Sigmoid colon (tissue), 4 donors: Measurements from ENCODE around the gene TSSK2.
"Not testable (repeated sequence)": the region's sequence is repeated elsewhere in the genome, so short reads cannot be mapped to it uniquely, and the experiment has no call there.

ENCODE experiments used
- EP300 ChIP-seq, 4 donors: sonication (generic); formaldehyde crosslinking; IDR thresholded peaks; one replicate each; pipeline ENCODE4 v1.6.1; 2017; ENCODE audit warnings: antibody characterized with exemption in 4 of 4
- POLR2A ChIP-seq, 2 donors: fragments of 450-650 bp; IDR thresholded peaks; one replicate each; pipeline ENCODE4 v1.6.1; 2016; ENCODE audit warnings: antibody characterized with exemption in 2 of 2, mild to moderate bottlenecking in 2 of 2, moderate library complexity in 2 of 2
- TF ChIP-seq, protein P1 (sequence below), 4 experiments: fragments of 450-650 bp in 3 of 4; fragments of 200-600 bp in 1 of 4; IDR thresholded peaks; one replicate each; pipeline ENCODE4 v1.5.1; 2016 to 2019; ENCODE audit warnings: antibody characterized with exemption in 4 of 4, mild to moderate bottlenecking in 3 of 4, moderate library complexity in 2 of 4

- TF ChIP-seq, protein P1, sequence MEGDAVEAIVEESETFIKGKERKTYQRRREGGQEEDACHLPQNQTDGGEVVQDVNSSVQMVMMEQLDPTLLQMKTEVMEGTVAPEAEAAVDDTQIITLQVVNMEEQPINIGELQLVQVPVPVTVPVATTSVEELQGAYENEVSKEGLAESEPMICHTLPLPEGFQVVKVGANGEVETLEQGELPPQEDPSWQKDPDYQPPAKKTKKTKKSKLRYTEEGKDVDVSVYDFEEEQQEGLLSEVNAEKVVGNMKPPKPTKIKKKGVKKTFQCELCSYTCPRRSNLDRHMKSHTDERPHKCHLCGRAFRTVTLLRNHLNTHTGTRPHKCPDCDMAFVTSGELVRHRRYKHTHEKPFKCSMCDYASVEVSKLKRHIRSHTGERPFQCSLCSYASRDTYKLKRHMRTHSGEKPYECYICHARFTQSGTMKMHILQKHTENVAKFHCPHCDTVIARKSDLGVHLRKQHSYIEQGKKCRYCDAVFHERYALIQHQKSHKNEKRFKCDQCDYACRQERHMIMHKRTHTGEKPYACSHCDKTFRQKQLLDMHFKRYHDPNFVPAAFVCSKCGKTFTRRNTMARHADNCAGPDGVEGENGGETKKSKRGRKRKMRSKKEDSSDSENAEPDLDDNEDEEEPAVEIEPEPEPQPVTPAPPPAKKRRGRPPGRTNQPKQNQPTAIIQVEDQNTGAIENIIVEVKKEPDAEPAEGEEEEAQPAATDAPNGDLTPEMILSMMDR (IDR thresholded peaks at IDR 0.05): not testable (repeated sequence)
- TF ChIP-seq POLR2A, EP300 (IDR thresholded peaks at IDR 0.05): not testable (repeated sequence)
Measured at GRCh38 chr22:19084126-19084525, 47.0 kb upstream of the TSSK2 start.
